GM13977 (cell line): ENCODE data around the gene DPP10.
"Not testable (repeated sequence)": the region's sequence is repeated elsewhere in the genome, so short reads cannot be mapped to it uniquely, and the experiment has no call there.

Source experiments
- DNase-seq: peaks from one replicate; pipeline ENCODE4 v3.0.0; 2012; ENCODE audit warnings: low spot score
- in situ Hi-C: fragments of 300-500 bp; cut with MboI; formaldehyde crosslinking; loops from one replicate; pipeline ENCODE4 v1.12.0; 2022; ENCODE audit warnings: low sequenced_read_pairs, low pct_unique_long_range_greater_than_20kb, mixed read lengths, inconsistent platforms; ENCODE audit not compliant: unreplicated experiment
- TF ChIP-seq, protein P1 (sequence below): IDR thresholded peaks from 2 replicates; pipeline ENCODE4 v1.5.1; 2012; ENCODE audit warnings: mild to moderate bottlenecking, control low read depth; ENCODE audit not compliant: insufficient read depth; ENCODE audit errors: extremely low read depth, missing control alignments

DPP10 gene

DNA sequence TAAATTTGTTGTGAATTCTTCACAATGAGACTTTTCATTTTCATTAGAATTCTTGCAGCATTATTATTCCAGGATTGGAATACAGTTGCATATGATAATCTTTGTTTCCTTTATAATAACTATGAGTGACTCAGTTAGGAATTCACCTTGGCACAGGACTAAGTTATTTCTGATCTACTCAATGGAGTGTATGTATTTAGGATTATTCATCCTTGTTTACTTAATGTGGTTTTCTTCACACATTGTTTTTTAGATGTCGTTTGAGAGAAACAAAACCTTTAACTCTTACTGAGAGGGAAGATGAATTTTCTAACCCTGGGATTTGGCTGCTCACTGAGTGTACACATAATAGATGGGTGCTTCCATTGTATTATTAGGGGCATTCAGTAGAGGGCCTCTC is 970.1 kb downstream of the DPP10 start:
- in situ Hi-C loops, result no loop called here
- no peak for DNase-seq
- TF ChIP-seq, protein P1, sequence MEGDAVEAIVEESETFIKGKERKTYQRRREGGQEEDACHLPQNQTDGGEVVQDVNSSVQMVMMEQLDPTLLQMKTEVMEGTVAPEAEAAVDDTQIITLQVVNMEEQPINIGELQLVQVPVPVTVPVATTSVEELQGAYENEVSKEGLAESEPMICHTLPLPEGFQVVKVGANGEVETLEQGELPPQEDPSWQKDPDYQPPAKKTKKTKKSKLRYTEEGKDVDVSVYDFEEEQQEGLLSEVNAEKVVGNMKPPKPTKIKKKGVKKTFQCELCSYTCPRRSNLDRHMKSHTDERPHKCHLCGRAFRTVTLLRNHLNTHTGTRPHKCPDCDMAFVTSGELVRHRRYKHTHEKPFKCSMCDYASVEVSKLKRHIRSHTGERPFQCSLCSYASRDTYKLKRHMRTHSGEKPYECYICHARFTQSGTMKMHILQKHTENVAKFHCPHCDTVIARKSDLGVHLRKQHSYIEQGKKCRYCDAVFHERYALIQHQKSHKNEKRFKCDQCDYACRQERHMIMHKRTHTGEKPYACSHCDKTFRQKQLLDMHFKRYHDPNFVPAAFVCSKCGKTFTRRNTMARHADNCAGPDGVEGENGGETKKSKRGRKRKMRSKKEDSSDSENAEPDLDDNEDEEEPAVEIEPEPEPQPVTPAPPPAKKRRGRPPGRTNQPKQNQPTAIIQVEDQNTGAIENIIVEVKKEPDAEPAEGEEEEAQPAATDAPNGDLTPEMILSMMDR, result no peak

DNA sequence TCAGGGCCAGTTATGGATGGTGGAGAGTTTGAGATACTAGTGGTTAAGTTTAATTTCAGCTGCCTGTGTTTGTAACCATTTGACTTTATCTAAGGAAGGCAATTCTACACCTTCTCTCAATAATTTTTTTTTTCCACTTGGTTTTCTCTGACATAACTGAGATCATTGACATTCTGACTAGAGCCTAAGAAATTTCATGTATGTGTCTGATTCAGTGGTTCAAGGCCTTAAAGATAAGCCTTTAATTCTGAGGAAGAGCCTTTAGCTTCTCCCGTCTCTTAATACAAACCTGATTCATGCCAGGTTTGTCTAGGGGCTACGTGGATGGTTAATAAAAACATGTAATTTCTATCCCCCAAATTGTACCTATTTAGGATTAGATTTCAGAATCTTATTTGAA is 971.4 kb downstream of the DPP10 start:
- TF ChIP-seq, protein P1, result no peak
- in situ Hi-C loops, result no loop called here

DNA sequence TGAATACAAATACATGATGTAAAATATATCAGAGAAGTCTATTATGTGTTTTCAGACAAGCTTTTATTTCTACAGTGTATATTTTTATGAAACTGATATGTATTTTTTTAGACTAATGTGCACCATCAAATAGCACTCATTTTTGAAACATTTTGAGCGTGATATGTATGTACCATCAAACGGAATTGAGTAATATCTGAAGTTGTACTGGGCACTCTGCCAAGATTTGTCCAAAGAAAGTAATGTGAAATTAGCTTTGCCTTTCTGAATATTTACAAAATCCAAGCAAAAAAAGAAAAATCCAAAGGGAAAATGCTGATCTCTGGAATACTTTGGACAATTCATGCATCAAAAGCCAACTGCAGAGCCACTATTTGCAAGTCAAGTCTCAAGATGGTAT is 972.0 kb downstream of the DPP10 start:
- in situ Hi-C loops, result no loop called here

More for the DNA sequence above, 971.4 kb downstream of the DPP10 start:
- DNase-seq, result no peak

DNA sequence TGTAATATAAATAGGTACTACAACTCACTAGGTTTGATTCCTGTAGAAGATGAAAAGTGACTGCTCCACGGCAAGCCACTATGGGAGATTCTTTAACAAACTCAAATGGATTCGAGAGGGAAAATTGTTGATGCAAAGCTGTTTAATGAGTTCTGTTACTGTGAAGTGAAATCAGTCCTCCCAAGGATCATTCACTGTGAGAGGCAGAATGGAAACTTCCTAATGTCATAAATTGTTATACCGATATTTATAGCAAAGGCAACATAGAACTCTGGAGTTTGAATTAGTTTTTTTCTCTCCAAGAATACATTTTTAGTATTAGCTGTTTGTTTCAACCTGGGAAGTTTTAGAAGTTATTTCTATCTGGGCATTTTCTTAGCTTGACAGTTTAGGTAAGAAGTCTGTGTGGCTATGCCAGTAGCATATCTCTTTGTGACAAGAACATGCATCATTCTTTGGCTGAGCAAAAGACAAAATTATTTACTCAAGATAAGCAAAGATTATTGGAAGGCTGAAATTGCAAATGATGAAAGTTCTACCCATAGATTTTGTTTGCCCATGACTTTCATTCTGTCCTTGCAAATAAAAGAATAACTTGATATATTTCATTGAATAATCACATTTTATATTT is 979.7 kb downstream of the DPP10 start:
- TF ChIP-seq, protein P1, result no peak
- in situ Hi-C loops, result no loop called here

More for the DNA sequence above, 972.0 kb downstream of the DPP10 start:
- TF ChIP-seq, protein P1, result no peak
- no peak for DNase-seq

DNA sequence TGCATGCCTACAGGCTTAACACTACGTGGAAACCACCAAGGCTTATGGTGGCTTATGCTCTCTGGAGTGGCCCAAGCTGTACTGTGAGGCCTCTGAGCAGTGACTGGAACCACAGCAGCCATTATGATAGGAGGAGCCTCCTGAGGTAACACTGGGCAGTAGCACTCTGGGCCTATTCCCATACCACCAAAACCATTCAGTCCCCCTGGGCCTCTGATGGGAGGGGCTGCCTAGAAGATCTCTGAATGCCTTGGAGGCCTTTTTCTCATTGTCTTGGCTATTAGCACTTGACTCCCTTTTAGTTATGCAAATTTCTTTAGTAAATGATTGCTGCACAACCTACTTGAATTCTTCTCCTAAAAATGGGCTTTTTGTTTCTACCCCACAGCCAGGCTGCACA is 985.0 kb downstream of the DPP10 start:
- in situ Hi-C loops, result no loop called here
- TF ChIP-seq, protein P1, result no peak
- no peak for DNase-seq

More for the DNA sequence above, 979.7 kb downstream of the DPP10 start:
- no peak for DNase-seq

DNA sequence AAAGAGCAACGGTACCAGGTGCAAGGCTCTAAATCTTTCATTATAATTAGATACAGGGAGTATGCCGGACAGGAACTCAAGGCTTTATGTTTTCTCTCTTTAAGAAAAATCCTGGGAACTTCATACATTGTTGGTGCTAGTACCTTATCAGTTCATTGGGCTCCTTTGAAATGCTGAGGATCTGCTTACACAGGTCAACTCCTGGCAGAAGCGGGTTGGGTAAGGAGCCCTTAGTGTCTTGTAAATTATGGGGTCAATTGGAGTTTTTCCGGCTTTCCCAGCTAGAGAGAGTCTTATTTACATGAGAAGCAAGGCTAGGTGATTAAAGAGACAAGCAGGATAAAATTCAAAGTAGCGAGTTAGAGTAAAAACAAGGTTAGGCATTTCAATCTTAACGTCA is 998.3 kb downstream of the DPP10 start:
- DNase-seq, in situ Hi-C loops: not testable (repeated sequence)

DNA sequence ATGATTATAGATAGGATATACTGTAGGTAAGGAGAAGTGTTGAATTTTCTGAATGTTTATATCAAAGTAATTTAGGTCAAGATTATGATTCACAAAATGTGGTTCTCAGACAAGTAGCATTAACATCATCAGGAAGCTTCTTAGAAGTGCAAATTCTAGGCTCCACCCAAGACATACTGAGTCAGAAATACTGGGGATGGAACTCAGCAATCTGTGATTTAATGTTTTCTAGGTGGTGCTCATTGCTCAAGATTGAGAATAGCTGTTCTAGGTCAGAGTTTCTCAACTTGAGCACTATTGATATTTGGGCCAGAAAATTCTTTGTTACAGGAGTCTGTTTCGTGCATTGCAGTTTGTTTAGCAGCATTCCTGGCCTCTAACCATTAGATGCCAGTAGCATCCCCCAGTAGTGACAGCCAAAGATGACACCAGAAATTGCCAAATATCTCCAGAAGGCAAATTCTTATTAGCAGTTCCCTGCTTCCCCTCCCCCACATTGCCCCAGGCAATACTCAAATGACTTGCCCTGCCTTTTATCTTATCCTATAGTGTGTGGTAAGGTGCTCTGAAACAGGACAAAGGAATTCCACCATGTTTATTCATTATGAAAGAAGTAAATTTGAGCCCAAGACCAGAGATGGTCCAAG is 1001.2 kb downstream of the DPP10 start:
- DNase-seq, result no peak
- TF ChIP-seq, protein P1, result no peak
- in situ Hi-C loops, result no loop called here
